GM12892 (cell line): ENCODE data around the gene SLC3A2.

Experiments
- POLR2A ChIP-seq: IDR thresholded peaks from 2 replicates; pipeline ENCODE4 v1.6.1; 2011; ENCODE audit warnings: low read depth, low read length, control low read depth
- POLR2AphosphoS5 ChIP-seq: IDR thresholded peaks from 2 replicates; pipeline ENCODE4 v1.6.1; 2011; ENCODE audit warnings: low read depth, low read length, control low read depth

DNA sequence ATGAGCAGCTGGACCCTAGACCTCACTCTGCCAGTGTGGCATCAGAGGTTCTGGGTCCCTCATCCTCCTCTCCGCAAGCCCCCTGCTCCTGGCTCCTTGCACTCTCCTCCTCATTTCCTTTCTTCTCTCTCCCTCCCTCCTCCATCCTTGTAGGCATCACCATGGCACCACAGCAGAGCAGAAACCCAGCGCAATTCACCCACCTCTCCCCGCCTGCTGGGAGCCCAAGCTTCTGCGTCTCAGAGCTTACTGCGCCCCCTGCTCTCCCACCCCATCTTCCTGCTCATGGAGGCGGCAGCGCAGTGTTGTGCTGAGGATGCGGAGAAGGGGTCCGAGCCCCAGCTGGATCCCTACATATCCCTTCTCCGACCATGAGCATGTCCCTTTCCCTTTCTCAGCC is 38.8 kb downstream of the SLC3A2 start:
- TF ChIP-seq POLR2A (no peak), POLR2AphosphoS5 (no peak)
